Right lobe of liver (tissue), 6 donors: Measurements from ENCODE around the gene PRRT3. TPM values are rescaled to one million over a fixed set of nuclear protein-coding genes. Genes with fewer than 3 reads are reported as not detected.

ENCODE experiments used
- ATAC-seq, 4 donors: fragments of 200-7000 bp; cut with Tn5 transposase; one replicate each; pipeline ENCODE4 v1.9.1; 2020; ENCODE audit warnings: mild to moderate bottlenecking in 4 of 4, moderate library complexity in 4 of 4
- DNase-seq, 3 donors: peaks; one replicate each; pipeline ENCODE4 v3.0.0-alpha.2; 2020
- H3K27ac ChIP-seq, 3 donors: fragments of 200-600 bp; one replicate each; pipeline ENCODE4 v1.8.0; 2022
- H3K27me3 ChIP-seq, 2 donors: fragments of 200-600 bp; one replicate each; pipeline ENCODE4 v1.8.0; 2022
- H3K36me3 ChIP-seq, 4 donors: fragments of 200-600 bp; sonication (generic) in 1 of 4; one replicate each; pipeline versions ENCODE4 v1.5.1 to v1.8.0; 2017 to 2022; ENCODE audit warnings: control low read depth in 1 of 4
- H3K4me1 ChIP-seq, 4 donors: fragments of 200-600 bp; sonication (generic) in 1 of 4; one replicate each; pipeline versions ENCODE4 v1.5.1 to v1.8.0; 2017 to 2022; ENCODE audit warnings: control low read depth in 1 of 4
- H3K4me3 ChIP-seq, 3 donors: fragments of 200-600 bp; one replicate each; pipeline ENCODE4 v1.8.0; 2022
- H3K9me3 ChIP-seq, 4 donors: fragments of 200-600 bp; sonication (generic) in 1 of 4; one replicate each; pipeline versions ENCODE4 v1.5.1 to v1.8.0; 2017 to 2022; ENCODE audit warnings: control low read depth in 1 of 4
- POLR2A ChIP-seq: fragments of 450-650 bp; IDR thresholded peaks from one replicate; pipeline ENCODE4 v1.6.1; 2017; ENCODE audit warnings: antibody characterized with exemption, mild to moderate bottlenecking
- WGBS: methylation state at CpG from one replicate; pipeline ENCODE4 v1.1.6; 2018; ENCODE audit warnings: low coverage, low lambda C conversion rate; ENCODE audit not compliant: insufficient coverage; ENCODE audit errors: missing lambda C conversion rate; 5-methylcytosine and 5-hydroxymethylcytosine counted together
- intact Hi-C, 2 donors: fragments of 100-400 bp; cut with DNase I; formaldehyde crosslinking; loops; one replicate each; pipeline versions ENCODE4 v1.11.2 to v1.14.1; 2022
- total RNA-seq, 6 experiments: library from RNA; depleted of rRNA in 2 of 6; stranded (reverse); fragments of >200 nt in 2 of 6; fragmentation: NEBNext Ultra II Directional in 3 of 6; extraction: Animal tissue kit (Norgen Biotek cat#: 25700) in 3 of 6; gene quantifications; one replicate each; pipeline versions ENCODE4 v1.1.0 to v1.2.4, GENCODE V29; 2016 to 2023
- TF ChIP-seq, protein P1 (sequence below), 4 donors: fragments of 200-600 bp in 3 of 4; fragments of 450-650 bp in 1 of 4; IDR thresholded peaks; one replicate each; pipeline versions ENCODE4 v1.5.1 to v1.8.0; 2016 to 2022; ENCODE audit warnings: antibody characterized with exemption in 4 of 4, mild to moderate bottlenecking in 2 of 4
- donor health status: DM: no; HTN: yes; CAD: no.
- donor health status: DM: no; HTN: no; CAD: no.
- donor health status: DM: no; HTN: no; CAD: no.
- donor health status: DM: no; HTN: yes; CAD: no.
- donor health status: DM: no; HTN: yes; CAD: no.

The PRRT3 gene
- total RNA-seq, 6 experiments from 2014 or later: 0.19 to 0.92 (median 0.35) TPM

DNA sequence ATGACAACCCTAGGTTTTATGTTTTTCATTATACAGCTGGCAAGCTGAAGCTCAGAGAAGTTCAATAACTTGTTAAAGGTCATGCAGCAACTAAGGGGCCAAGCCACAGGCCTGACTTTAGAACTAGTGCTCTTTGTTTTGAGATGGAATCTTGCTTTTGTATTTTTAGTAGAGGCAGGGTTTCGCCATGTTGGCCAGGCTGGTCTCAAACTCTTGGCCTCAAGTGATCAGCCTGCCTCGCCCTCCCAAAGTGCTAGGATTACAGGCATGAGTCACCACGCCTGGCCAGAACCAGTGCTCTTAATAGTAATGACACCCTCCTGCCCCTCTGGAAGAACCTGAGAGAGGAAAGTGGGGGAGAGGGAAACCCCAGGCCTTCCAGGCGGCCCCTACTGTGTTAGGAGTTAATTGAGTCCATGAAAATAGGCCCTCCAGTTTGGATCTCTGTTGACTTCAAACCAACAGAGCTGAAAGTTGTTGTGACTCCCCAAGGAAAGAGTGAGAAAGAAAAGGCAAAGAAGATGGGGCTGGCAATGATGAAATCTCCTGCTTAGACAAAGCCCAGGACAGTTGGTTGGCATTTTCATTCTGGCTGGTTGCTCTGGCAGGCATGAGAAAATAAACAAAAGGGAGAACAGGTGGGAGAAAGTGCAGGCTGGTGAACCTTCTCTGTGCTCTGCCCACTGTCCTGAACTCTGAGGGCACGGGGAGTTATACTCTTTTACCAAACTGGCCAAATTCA, 3.6 kb upstream of the PRRT3 start:
- intact Hi-C loops: no loop called here
- Histone ChIP-seq H3K4me1 (peaks cover 0 to 21% (median 4%) of the 10 kb centered on the region in 4 donors), H3K27ac (peak overlapping the region in 1 of 3 donors; percentile 46), H3K27me3 (no peaks in the 10 kb centered on the region), H3K9me3 (no peaks in the 10 kb centered on the region), H3K4me3 (no peak overlapping the region), H3K36me3 (no peaks in the 10 kb centered on the region)
- DNase-seq (peak in 1 of 3 donors; percentile 65), ATAC-seq (peak; percentile 77 to 94 (median 82))
- WGBS: 78% methylated on average over 3 of the region's 5 CpGs
- TF ChIP-seq, protein P1, sequence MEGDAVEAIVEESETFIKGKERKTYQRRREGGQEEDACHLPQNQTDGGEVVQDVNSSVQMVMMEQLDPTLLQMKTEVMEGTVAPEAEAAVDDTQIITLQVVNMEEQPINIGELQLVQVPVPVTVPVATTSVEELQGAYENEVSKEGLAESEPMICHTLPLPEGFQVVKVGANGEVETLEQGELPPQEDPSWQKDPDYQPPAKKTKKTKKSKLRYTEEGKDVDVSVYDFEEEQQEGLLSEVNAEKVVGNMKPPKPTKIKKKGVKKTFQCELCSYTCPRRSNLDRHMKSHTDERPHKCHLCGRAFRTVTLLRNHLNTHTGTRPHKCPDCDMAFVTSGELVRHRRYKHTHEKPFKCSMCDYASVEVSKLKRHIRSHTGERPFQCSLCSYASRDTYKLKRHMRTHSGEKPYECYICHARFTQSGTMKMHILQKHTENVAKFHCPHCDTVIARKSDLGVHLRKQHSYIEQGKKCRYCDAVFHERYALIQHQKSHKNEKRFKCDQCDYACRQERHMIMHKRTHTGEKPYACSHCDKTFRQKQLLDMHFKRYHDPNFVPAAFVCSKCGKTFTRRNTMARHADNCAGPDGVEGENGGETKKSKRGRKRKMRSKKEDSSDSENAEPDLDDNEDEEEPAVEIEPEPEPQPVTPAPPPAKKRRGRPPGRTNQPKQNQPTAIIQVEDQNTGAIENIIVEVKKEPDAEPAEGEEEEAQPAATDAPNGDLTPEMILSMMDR (IDR thresholded peaks at IDR 0.05): no peak
- TF ChIP-seq POLR2A: no peak

DNA sequence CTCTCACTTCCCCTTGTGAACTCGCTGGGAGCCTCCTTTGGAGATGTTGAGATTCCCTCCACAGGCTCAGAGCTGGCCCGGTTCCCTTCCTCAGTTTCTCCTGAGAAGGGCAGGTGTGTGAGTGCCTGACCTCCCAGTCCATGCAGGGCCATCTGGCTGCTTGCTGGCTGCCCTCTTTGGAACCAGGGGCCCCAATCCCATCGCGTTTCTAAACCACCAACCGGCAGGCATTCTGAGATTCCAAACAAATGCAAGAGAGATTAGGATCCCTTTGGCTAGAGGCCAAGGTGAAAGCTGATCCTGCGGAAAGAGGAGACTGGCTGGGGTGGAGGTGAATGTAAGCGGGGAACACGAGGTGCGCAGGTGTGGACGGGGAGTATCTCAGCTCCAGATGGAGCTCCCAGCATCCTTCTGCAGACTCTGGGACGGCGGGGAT, 2.9 kb upstream of the PRRT3 start:
- Histone ChIP-seq H3K4me1 (peaks cover 0 to 21% (median 4%) of the 10 kb centered on the region in 4 donors), H3K4me3 (no peak overlapping the region), H3K9me3 (no peaks in the 10 kb centered on the region), H3K27ac (no peak overlapping the region), H3K27me3 (no peaks in the 10 kb centered on the region), H3K36me3 (no peaks in the 10 kb centered on the region)
- intact Hi-C loops: no loop called here
- ATAC-seq: peak in 2 of 4 donors; percentile 4 to 22
- DNase-seq: no peak
- TF ChIP-seq, protein P1 (IDR thresholded peaks at IDR 0.05): no peak
- TF ChIP-seq POLR2A: no peak
- 61% methylated on average over 10 of the region's 12 CpGs for WGBS

DNA sequence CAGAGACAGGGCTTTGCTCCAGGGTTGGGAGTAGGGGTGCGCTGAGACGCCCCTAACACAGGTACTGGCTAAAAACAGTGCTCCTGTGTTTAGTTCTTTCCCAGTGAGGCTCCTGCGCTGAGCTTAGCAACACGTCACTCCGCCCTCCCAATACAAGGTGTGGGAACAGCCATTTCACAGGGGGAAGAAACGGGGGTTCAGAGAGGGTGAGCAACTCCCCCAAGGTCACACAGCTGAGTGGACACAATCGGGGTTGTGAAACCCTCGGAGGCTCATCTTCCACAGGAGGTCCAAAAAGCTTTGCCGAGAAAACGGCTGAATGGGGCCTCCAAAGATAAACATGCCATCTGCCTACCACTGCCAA, 628 bp downstream of the PRRT3 start:
- 0% methylated on average over 1 of the region's 10 CpGs for WGBS
- peaks cover 0 to 31% (median 4%) of the 10 kb centered on the region in 4 donors for H3K4me1 ChIP-seq
- H3K9me3 ChIP-seq: no peaks in the 10 kb centered on the region
- no peak overlapping the region for H3K27ac ChIP-seq
- ATAC-seq: no peak
- H3K36me3 ChIP-seq: no peaks in the 10 kb centered on the region
- no peak for DNase-seq
- TF ChIP-seq POLR2A: no peak
- TF ChIP-seq, protein P1 (IDR thresholded peaks at IDR 0.05): no peak
- H3K4me3 ChIP-seq: peak overlapping the region in 2 of 3 donors; percentile 29 to 43
- intact Hi-C loops: no loop called here
- no peaks in the 10 kb centered on the region for H3K27me3 ChIP-seq

DNA sequence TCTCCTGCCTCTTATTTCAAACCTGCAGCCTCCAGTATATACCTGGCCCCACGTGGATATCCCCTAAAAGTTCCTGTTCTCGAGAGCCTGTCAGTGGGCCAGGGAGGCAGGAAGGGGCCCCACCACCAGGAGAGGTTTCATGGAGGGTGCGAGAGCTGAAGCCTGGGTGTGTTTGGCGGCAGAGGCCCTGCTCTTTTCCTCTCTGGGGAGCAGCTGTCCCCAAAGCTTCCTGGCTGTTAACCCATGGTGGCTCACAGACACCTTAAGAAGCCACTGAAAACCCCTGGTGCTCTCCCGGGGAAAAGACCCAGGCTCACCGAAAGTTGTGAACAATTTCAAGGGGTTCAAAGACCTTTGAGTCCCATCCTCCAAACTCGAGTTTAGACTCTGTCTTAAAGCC, 1.1 kb downstream of the PRRT3 start:
- no peaks in the 10 kb centered on the region for H3K27me3 ChIP-seq
- ATAC-seq (no peak), DNase-seq (no peak)
- H3K4me1 ChIP-seq: peaks cover 0 to 30% (median 4%) of the 10 kb centered on the region in 4 donors
- H3K27ac ChIP-seq: no peak overlapping the region
- no peaks in the 10 kb centered on the region for H3K36me3 ChIP-seq
- intact Hi-C loops: no loop called here
- 44% methylated on average over 5 of the region's 7 CpGs for WGBS
- no peak for TF ChIP-seq POLR2A
- TF ChIP-seq, protein P1 (IDR thresholded peaks at IDR 0.05): no peak
- no peaks in the 10 kb centered on the region for H3K9me3 ChIP-seq
- H3K4me3 ChIP-seq: no peak overlapping the region
